GM18511 (cell line): ENCODE results near the gene DPY30.

ENCODE experiments used
- ATAC-seq: cut with Tn5 transposase; IDR thresholded peaks from one replicate; pipeline ENCODE4 v1.9.1; 2021; ENCODE audit warnings: mild to moderate bottlenecking, moderate library complexity; ENCODE audit not compliant: unreplicated experiment

Gene DPY30

DNA sequence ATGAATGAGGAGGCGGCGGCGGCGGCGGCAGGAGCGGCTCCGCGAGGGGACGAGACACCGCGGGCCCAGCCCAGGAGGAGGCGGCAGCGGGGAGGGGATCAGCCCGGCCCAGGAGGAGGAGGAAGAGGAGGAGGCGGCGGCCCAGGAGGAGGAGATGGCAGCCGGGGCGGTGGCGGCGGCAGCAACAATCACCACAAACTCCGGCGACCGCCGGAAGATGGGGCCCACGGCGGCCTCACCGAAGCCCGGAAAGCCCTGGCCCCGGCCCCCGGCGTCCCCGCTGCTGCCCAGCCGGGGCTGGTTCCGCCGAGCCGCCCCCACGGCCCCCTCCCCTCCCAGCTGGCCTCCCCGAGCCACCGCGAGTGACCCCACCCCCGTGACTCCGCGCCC lies 29.3 kb downstream of the DPY30 start:
- peak; percentile 67 for ATAC-seq

DNA sequence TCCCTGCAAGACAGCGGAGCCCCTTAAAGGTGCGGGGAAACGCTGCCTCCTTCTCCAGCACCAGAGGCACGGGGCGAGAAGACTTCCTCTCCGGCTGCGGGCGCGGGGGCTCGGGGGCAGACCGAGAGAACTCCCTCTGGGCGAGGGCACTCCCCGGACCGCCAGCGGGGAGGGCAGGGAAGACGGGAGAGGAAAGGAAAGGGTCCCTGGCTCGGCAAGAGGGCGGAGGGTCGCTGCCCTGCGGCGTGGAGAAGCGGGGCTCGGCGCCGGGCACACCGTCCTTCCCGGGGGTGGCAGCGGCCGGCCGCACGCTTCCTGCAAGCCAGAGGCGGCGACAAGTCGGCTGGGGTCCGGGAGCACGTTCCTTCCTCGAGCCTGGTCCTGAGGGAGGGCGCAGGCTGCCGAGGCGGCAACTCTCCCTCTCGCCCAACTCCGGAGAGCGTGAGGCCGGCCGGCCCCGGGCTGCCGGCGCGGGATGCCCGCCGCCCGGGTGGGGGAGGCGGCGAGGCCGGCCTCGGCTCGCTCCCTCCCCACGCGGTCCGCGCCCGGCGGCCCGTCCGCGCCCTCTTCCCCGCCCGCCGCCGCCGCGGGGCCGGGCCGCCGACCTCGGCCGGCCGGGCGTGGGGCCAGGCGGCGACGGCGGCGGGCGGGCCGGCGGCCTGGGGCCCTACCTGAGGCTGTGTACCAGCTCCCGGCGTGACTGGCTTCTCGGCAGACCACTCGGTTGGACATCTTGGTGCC lies 29.9 kb downstream of the DPY30 start:
- ATAC-seq, result peak; percentile 20

DNA sequence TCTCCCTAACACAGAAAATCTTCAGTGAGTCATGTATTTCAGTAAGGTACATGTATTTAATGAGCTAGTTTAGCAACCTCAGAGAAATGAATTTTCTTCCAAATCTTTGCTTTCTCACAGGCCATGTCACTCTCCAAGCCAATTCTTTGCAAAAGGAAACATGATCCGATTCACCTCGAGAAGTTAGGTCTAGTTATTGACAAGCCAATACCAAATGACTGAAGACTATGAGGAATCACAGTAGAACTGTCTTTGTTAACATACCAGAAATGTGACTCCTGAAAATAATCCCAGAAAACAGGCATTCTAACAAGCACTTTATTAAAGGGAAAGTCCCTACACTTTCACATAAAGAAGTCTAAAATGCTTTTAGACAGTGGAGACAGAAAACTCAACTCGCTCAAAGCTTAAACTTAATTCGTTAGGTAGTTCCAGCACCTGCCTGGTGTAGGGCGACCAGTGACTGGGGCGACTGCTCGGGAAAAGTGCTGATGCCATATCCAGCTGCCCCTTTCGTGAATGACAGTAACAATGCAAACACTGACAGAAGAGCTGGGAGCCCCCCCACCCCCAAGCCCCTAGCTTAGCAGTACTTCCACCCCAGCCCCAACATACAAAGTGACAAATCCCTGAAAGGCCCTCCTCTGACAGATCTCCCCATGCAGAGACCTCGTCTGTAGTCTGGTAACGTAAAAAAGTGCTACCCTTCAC lies 30.6 kb downstream of the DPY30 start:
- no peak for ATAC-seq

DNA sequence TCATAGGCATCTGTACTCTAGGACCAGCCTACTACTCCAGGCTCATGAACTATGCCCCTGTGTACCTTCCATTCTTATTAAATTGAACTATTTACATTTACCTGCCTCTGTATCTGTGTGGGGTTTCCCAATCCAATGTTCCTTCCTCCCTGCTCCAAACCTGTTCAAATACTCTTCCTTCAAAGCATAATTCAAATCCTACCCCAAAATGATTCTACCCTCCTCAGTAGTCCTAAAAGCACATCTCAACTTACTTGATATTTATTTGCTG lies 32.5 kb downstream of the DPY30 start:
- ATAC-seq, result no peak

DNA sequence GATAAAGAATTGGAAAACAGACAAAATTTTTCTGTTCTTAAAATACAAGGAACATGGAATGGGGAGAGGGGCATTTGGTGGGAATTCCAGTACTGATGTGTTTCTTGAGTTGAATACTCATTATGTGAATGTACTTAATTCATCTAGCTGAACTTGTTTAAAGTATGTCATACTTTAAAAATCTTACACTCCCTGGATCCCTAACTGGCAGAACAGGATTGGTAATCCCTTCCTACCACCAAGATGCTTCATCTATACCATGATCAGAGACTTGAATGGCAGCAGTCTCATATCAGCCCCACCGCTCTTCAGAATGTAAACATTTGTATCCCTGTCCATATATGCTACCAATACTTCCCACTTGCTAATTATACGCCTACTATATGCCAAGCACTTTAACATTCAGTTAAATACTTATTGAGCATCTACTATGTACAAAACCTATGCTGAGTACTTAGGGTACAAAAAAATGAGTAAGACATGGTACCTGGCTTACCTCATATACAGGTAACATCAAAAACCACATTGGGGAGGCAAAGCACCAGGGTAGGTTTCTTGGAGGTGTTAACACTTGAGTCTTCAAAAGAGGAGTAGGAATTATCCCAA lies 34.1 kb downstream of the DPY30 start:
- no peak for ATAC-seq

DNA sequence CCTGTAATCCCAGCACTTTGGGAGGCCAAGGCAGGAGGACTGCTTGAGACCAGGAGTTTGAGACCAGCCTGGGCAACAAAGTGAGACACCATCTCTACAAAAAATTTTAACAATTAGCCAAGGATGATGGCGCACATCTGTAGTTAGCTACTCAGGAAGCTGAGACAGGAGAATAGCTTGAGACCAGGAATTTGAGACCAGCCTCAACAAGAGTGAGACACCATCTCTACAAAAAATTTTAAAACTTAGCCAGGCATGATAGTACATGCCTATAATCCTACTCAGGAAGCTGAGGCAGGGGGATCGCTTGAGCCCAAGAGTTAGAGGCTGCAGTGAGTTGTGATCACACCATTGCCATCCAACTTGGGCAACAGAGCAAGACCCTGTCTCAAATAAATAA lies 35.8 kb downstream of the DPY30 start:
- no peak for ATAC-seq

DNA sequence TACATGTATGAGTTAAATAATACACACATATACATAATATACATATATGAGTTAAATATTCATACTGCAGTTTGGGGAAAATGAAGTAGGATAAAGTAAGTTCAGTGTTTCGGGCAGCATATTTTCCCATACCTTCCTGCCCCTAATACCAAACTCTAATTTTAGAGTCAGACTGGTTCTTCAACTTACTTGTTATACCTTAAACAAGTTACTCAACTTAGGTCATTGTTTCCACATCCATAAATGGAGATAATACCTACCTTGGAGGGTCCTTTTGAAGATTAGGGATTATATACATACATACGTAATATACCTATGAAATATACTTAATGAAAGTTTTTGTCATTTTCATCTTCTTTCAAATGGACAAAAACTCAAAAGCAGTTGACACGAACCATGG lies 37.2 kb downstream of the DPY30 start:
- no peak for ATAC-seq

DNA sequence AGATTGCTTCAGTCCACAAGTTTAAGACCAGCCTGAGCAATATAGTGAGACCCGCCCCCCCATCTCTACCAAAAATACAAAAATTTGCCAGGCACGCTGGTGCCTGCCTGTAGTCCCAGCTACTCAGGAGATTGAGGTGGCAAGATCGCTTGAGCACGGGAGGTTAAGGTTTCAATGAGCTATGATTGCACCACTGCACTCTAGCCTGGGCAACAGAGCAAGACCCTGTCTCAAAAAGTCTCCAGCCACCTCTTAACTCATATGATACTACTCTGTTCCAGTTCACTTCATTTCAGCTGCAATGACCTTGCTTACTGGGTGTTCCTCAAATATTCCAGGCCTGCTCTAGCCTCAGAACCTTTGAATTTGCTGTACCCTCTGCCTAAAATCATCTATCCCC lies 40.2 kb downstream of the DPY30 start:
- no peak for ATAC-seq

DNA sequence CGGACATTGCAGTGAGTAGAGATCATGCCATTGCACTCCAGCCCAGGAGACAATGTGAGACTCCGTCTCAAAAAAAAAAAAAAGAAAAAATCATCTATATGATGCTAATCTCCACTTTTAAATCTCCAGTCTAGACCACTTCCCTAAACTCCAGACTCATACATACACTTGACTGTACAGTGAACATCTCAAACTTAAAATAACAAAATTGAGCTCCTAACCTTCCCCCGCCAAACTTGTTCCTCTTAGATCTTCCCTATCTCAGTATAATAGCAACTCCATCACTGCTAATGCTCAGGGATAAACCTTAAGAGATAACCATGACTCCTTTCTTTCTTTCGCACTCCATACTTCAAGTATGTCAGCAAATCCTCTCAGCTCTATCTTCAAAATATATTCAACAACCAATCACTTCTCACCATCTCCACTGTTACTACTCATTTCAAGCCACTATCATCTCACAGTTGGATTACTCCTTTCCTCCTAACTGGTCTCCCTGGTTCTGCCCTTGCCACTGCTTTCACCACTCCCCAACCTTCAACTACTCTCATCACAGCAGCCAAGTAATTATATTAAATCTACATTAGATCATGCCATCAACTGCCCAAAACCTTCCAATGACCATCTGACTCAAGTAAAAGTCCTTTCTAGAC lies 40.7 kb downstream of the DPY30 start:
- no peak for ATAC-seq

DNA sequence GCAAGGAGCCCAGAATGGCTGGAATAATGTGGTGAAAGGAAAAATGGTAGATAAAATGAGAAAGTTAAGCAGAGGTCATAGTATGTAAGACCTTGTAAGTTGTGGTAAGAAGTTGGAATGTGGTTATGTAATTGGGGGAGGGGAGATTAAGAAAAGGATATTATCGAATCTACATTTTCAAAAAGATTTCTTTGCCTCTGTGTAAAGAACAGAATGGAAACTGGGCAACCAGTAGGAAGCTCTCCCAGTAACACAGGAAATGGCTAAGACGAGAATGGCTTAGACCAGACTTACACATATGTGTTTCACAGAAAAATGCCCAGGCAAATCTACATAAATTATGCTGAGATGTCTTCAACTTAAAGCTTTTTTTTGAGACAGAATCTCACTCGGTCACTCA lies 42.0 kb downstream of the DPY30 start:
- ATAC-seq, result peak; percentile 54

DNA sequence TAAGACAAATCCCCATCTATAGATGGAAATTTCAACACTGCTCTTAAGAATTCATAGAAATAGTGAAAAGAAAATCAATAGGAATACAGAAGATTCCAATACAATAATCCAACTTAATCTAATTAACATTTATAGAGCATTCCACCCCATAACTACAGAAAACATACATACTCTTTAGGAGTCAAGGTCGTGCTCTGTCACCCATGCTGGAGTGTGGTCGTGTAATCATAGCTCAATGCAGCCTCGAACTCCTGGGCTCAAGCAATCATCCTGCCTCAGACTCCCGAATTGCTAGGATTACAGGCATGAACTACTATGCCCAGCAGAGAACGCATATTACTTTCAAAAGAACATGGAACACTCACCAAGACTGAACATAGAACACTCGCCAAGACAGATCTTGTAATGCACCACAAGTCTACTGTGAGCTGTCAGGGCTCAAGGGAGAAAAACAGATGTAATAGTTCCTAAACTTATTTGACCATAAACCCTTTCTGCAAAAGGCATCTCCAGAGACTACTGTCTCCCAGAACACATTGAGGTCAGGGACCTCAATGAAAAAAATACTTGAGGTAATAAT lies 42.9 kb downstream of the DPY30 start:
- ATAC-seq, result no peak

DNA sequence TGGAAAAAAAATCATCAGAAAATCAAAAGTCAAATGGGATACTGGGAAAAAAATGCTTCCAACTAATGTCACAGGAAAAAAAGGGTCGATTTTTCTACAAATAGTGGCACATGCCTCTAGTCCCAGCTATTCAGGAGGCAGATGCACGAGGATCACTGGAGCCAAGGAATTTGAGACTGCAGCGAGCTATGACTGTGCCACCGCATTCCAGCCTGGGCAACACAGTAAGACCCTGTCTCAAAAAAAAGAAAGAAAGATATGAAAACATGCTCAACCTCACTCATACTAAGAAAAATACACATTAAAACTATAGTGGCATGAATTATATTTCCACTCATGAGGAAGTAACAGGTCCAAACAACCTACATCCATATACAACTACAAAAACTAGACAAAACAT lies 46.7 kb downstream of the DPY30 start:
- ATAC-seq, result no peak

DNA sequence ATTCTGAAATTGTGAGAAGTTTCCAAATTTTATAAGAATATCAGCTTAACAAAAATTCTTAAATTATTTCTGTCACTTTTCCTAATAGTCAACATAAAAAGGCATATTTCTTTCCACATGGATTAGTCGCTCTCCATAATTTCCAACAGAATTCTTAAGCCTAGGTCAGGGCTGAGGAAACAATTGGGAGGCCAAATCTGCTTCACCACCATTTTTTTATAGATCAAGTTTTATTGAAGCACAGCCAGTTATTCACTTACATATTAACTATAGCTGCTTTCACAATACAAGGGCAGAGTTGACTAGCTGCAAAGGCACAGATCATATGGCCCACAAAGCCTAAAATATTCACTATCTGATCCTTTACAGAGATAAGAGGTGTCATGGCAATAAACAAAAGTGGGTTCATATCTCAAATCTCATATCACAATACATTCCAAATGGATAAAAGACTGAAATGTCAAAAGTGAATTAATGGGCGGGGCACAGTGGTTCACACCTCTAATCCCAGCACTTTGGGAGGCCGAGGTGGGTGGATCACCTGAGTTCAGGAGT lies 47.5 kb downstream of the DPY30 start:
- ATAC-seq, result no peak

DNA sequence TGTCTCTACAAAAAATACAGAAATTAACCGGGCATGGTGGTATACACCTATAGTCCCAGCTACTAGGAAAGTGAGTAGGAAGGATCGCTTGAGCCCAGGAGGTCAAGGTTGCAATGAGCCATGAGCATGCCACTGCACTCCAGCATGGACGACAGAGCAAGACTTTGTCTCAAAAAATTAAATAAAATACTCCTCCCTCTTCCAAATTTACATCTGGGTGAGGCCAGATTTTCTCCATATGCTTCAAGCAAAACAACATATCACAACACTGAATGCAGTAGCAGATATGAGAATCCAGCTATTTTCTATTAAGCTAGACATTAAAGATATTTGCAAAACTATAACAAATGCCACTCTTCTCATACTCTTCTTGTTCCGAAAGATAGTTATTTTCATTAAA lies 49.7 kb downstream of the DPY30 start:
- ATAC-seq, result no peak

DNA sequence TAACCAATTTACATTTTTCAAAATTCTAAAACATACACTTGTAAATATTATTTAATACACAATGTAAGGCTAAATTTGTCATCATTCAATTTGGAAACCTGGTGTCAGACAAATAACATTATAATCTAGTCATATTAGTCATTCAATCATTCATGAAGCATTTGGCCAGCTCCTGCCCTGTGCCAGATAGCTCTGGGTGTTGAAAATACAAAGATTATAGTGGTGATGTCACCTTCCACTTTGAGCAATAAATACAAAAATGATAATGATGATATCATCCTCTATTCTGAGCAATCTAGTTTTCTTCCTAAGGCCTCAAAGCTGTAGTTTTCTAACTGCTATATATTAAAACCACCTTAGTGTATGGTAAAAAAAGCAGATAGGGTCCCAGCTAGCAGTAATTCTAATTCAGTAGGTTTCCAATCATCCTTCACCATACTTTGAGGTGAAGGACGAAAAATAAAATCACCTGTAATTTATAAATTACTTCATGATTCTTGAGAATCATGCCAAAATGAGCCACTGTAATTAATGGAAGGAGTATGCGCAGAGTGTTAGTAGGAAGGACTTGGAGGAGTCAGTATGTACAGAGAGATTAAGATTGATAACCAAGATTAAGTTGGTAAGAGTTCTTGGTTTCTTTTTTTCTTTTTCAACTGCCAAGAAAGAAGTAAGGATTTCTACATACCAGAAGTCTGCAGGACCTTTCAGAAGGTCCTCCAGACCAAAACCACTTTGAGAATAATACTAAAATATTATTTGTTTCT lies 52.0 kb downstream of the DPY30 start:
- no peak for ATAC-seq

DNA sequence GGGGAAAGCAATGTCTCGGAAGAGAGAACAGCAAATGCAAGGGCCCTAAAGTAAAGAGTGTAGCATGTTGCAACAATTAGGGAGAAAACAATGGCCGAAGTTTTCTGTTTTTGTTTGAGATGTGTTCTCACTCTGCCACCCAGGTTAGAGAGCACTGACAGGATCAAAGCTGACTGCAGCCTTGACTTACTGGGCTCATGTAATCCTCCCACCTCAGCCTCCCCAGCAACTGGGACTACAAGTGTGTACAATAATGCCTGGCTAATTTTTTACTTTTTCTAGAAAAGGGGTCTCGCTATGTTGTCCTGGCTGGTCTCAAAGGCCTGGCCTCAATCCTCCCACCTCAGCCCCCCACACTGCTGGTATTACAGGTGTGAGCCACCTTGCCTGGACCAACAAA lies 52.7 kb downstream of the DPY30 start:
- no peak for ATAC-seq

DNA sequence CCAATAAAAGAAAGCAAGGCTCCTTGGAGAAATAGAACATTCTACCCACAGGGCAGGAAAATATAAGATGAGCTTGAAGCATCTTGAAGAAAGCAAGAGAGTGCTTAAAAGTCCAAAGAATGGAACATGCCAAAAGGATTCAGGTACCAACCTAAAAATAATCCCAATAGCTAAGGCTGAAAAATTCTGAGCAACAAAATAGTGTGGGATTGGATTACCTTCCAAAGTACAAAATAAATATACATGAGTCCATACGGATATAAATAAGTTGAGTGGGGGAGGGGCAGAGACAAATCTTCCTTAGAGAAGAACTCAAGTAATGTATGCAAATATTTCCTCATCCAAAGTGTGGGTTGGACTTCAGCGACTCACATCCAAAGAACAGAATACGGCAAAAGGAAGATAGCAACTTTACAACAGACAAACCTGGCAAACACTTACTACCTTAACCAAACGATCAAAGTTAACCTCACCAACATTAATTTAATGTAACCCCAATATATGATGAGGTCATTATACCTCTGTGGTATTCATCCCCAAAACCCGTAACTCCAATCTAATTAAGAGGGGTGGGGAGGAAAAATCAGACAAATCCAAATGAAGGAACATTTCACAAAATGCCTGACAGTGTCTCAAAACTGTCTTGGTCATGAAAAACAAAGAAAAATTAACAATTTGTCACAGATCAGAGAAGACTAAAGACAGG lies 55.7 kb downstream of the DPY30 start:
- no peak for ATAC-seq

DNA sequence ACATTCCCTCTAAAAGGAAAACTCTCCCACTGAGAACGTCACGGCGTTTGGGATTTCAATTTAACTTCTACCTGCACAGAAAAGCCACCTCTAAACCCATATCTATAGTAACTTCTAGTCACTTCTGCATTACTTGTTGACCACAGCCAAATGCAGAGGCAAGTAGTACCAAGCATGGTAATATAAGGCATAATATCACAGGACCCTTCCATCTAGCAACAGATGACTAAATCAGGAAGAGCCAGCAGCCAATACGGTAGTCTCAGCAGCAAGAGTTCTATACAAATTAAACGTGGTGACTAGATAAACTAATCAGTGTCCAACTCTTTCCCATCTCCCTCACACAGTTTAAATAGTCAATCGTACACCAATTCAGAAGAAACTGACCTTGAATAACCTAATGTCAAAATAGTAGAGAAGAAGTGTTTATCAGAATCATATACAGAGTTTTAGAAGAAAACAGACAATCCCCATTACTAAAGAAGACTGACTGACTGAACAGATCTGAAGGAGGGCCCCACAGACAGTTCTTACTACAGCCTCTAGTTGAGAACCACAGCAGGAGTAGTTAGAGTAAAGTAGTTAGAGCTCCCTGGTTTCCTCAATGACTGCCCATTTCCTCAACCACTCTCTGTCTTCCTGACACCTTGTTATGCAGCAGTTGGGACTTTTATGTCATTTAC lies 58.8 kb downstream of the DPY30 start:
- peak; percentile 100 for ATAC-seq

DNA sequence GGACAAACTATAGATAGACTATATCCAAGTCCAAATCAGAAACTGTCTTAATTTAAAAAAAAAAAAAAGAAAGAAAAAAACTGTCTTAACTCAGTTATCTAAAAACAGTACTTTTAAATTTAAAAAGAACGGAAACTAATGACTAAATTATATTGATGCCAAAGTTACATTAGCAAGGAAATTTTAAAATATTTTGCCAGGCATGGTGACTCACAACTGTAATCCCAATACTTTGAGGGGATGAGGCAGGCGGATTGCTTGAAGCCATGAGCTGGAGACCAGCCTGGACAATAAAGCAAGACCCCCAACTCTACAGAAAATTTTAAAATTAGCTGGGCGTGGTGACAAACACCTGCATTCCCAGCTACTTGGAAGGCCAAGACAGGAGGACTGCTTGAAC lies 59.6 kb downstream of the DPY30 start:
- no peak for ATAC-seq
